ENCODE results near the gene CCDC142.

DNA sequence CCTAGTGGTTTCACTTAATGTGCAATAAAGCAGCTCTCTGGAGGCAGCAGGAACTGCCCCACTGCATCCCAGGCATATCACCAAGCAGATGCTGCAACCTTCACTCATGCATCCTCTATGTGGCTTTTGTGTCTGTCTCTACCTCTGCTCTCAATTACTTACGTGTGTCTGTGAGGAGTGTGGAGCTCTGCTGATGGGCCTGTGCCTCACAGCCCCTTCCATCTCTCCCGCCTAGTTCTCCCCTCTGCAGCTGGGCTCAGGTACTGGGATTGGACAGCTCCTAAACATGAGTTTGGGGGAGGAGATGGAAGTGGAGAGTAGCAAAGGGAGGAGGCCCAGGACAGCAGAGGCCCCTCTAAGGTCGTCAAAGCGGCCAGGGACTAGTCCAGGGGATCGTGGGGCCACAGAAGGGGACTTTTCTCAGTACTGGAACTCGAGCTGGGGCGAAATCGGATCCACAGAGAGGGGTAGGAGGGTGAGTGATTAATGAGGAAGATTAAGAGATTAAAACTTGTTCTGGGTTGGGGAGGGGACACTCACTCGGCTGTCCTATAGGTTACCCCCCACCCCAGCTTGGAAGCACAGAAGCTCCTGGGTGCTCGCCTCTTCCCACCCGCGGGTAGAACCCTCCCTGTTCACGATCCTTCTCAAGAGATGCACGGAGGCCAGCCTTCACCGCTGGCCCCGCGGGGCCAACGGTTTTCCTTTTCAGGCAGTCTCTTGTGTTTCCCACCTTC is 18.7 kb upstream of the CCDC142 start:
- TF ChIP-seq, protein P1, sequence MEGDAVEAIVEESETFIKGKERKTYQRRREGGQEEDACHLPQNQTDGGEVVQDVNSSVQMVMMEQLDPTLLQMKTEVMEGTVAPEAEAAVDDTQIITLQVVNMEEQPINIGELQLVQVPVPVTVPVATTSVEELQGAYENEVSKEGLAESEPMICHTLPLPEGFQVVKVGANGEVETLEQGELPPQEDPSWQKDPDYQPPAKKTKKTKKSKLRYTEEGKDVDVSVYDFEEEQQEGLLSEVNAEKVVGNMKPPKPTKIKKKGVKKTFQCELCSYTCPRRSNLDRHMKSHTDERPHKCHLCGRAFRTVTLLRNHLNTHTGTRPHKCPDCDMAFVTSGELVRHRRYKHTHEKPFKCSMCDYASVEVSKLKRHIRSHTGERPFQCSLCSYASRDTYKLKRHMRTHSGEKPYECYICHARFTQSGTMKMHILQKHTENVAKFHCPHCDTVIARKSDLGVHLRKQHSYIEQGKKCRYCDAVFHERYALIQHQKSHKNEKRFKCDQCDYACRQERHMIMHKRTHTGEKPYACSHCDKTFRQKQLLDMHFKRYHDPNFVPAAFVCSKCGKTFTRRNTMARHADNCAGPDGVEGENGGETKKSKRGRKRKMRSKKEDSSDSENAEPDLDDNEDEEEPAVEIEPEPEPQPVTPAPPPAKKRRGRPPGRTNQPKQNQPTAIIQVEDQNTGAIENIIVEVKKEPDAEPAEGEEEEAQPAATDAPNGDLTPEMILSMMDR (IDR thresholded peaks at IDR 0.05), result no peak
- TF ChIP-seq POLR2A (IDR thresholded peaks at IDR 0.05), result no peak

All from body of pancreas (tissue), 4 donors.